HepG2 (cell line): ENCODE results near the gene CAPN11. TPM values are rescaled to one million over a fixed set of nuclear protein-coding genes. Genes with fewer than 3 reads are reported as not detected.

Experiments
- ATAC-seq: fragments of 200-7000 bp; cut with Tn5 transposase; 3 replicates; pipeline ENCODE4 v1.9.1; 2020; ENCODE audit warnings: mild to moderate bottlenecking, moderate library complexity
- BruUV-seq: library from RNA; stranded (reverse); fragments of 400-500 nt; replicated peaks from 2 replicates; lab custom pipeline; 2021; lab: Mats Ljungman, UMichigan
- CTCF ChIA-PET: fragments of 300-600 bp; formaldehyde crosslinking; extraction: SDS; loops from one replicate; lab custom pipeline; 2021; ENCODE audit warnings: low total read pairs, inconsistent platforms, low intra/inter-chr PET ratio; lab: Yijun Ruan, JAX
- POLR2A ChIA-PET: fragments of 350-600 bp; sonication (Branson Sonifier 250); formaldehyde crosslinking; loops from one replicate; lab custom pipeline; 2020; ENCODE audit warnings: antibody characterized with exemption, inconsistent platforms; lab: Yijun Ruan, JAX
- DNase-seq: peaks from one replicate; pipeline ENCODE4 v3.0.0-alpha.2; 2015; ENCODE audit warnings: low spot score
- FAIRE-seq: peaks from 3 replicates; lab custom pipeline; 2011; peaks lifted over from hg19 to GRCh38; lab: Jason Lieb, UNC
- H2AFZ ChIP-seq: one replicate; pipeline ENCODE4 v1.6.1; 2011; ENCODE audit warnings: low read length, inconsistent platforms
- H3K27ac ChIP-seq: fragments of 300-600 bp; 3 replicates; pipeline ENCODE4 v1.8.0; 2011; ENCODE audit warnings: mixed run types, mild to moderate bottlenecking, mixed read lengths, low read length, inconsistent platforms; ENCODE audit not compliant: insufficient read depth; ENCODE audit errors: extremely low read length
- H3K27me3 ChIP-seq, 2 experiments: fragments of 200-600 bp in 1 of 2; 2 replicates in 1 of 2; 3 replicates in 1 of 2; pipeline versions ENCODE4 v1.6.0 to v1.8.0; 2011; ENCODE audit warnings: low read length in 2 of 2, mild to moderate bottlenecking in 2 of 2, moderate library complexity in 2 of 2, inconsistent platforms in 1 of 2; ENCODE audit not compliant: insufficient read depth in 2 of 2, control insufficient read depth in 1 of 2
- H3K36me3 ChIP-seq, 2 experiments: fragments of 200-600 bp in 1 of 2; replicated peaks in 1 of 2; 2 replicates in 1 of 2; 3 replicates in 1 of 2; pipeline versions ENCODE4 v1.5.1 to v1.8.0; 2011; ENCODE audit warnings: low read length in 2 of 2, inconsistent platforms in 1 of 2; ENCODE audit not compliant: insufficient read depth in 2 of 2, control insufficient read depth in 1 of 2
- H3K4me1 ChIP-seq: 2 replicates; pipeline ENCODE4 v1.5.1; 2012; ENCODE audit warnings: low read length, inconsistent platforms; ENCODE audit not compliant: insufficient read depth
- H3K4me2 ChIP-seq: 2 replicates; pipeline ENCODE4 v1.6.0; 2011; ENCODE audit warnings: low read depth, low read length, inconsistent platforms
- H3K4me3 ChIP-seq, 3 experiments: fragments of 200-600 bp in 1 of 3; sonication (generic), shearing (Covaris generic) in 1 of 3; replicated peaks in 1 of 3; 2 replicates each; pipeline ENCODE4 v1.5.1; 2011 to 2016; ENCODE audit warnings: low read length in 3 of 3, inconsistent platforms in 2 of 3, low read depth in 2 of 3, mild to moderate bottlenecking in 2 of 3, control low read depth in 1 of 3, mixed read lengths in 1 of 3; ENCODE audit not compliant: insufficient read depth in 1 of 3
- H3K79me2 ChIP-seq: one replicate; pipeline ENCODE4 v1.6.1; 2011; ENCODE audit warnings: low read length, inconsistent platforms; ENCODE audit not compliant: insufficient read depth
- H3K9ac ChIP-seq: 2 replicates; pipeline ENCODE4 v1.6.0; 2011; ENCODE audit warnings: mild to moderate bottlenecking, low read depth, low read length, inconsistent platforms; ENCODE audit not compliant: insufficient read depth
- H3K9me3 ChIP-seq: 2 replicates; pipeline ENCODE4 v1.5.1; 2012; ENCODE audit warnings: mild to moderate bottlenecking, low read length
- H4K20me1 ChIP-seq: 2 replicates; pipeline ENCODE4 v1.6.0; 2011; ENCODE audit warnings: inconsistent platforms, mild to moderate bottlenecking, low read length, moderate library complexity; ENCODE audit not compliant: insufficient read depth
- CBX2 ChIP-seq, 2 experiments: fragments of 200-600 bp in 1 of 2; sonication (generic); formaldehyde crosslinking in 1 of 2; IDR thresholded peaks; 2 replicates each; pipeline versions ENCODE4 v1.7.0 to v1.8.1; 2018 to 2022; ENCODE audit warnings: low read depth in 2 of 2, low read length in 1 of 2, mild to moderate bottlenecking in 1 of 2, missing genetic modification reagents in 1 of 2
- E2F2 ChIP-seq: sonication (generic); formaldehyde crosslinking; IDR thresholded peaks from 2 replicates; pipeline ENCODE4 v1.4.0; 2020; ENCODE audit warnings: missing genetic modification reagents, borderline replicate concordance
- E2F5 ChIP-seq: sonication (generic); formaldehyde crosslinking; conservative IDR thresholded peaks from 2 replicates; pipeline ENCODE4 v1.4.0; 2020; ENCODE audit warnings: missing genetic modification reagents
- GTF2F1 ChIP-seq: fragments of 150-350 bp; IDR thresholded peaks from 2 replicates; pipeline ENCODE4 v1.6.1; 2014; ENCODE audit warnings: low read length
- GTF3A ChIP-seq: sonication (generic); formaldehyde crosslinking; conservative IDR thresholded peaks from 2 replicates; pipeline ENCODE4 v1.4.0; 2020; ENCODE audit warnings: mild to moderate bottlenecking, missing genetic modification reagents
- HDAC2 ChIP-seq: sonication (generic); formaldehyde crosslinking; IDR thresholded peaks from 2 replicates; pipeline ENCODE4 v1.4.0; 2020; ENCODE audit warnings: missing genetic modification reagents
- HMGXB4 ChIP-seq, 2 experiments: sonication (generic) in 1 of 2; formaldehyde crosslinking in 1 of 2; IDR thresholded peaks; 2 replicates each; pipeline versions ENCODE4 v1.4.0 to v1.6.1; 2018 to 2020; ENCODE audit warnings: missing genetic modification reagents in 2 of 2, borderline replicate concordance in 1 of 2, low read depth in 1 of 2, mild to moderate bottlenecking in 1 of 2, missing biosample characterization in 1 of 2
- IRF9 ChIP-seq: sonication (generic); formaldehyde crosslinking; IDR thresholded peaks from 2 replicates; pipeline ENCODE4 v1.8.0; 2022; ENCODE audit warnings: missing genetic modification reagents, mild to moderate bottlenecking, borderline replicate concordance
- JUND ChIP-seq: sonication (generic); formaldehyde crosslinking; IDR thresholded peaks from 2 replicates; pipeline ENCODE4 v1.8.0; 2022; ENCODE audit warnings: mild to moderate bottlenecking, missing genetic modification reagents
- MLLT10 ChIP-seq: sonication (generic); formaldehyde crosslinking; IDR thresholded peaks from 2 replicates; pipeline ENCODE4 v1.4.0; 2020; ENCODE audit warnings: missing genetic modification reagents
- ZBTB49 ChIP-seq: sonication (generic); formaldehyde crosslinking; IDR thresholded peaks from 2 replicates; pipeline ENCODE4 v1.4.0; 2020; ENCODE audit warnings: missing genetic modification reagents, borderline replicate concordance
- ZNF224 ChIP-seq: sonication (generic); formaldehyde crosslinking; IDR thresholded peaks from 2 replicates; pipeline ENCODE4 v1.5.0; 2020; ENCODE audit warnings: mild to moderate bottlenecking, missing genetic modification reagents
- WGBS: methylation state at CpG from one replicate; pipeline ENCODE4 v1.1.6; 2017; ENCODE audit warnings: low lambda C conversion rate; 5-methylcytosine and 5-hydroxymethylcytosine counted together
- in situ Hi-C: cut with HindIII; loops from 2 replicates; pipeline ENCODE4 v1.10.0; 2017; ENCODE audit warnings: low pct_unique_long_range_greater_than_20kb; ENCODE audit not compliant: extremely low pct_ligation_motif_present
- intact Hi-C: fragments of 100-400 bp; cut with micrococcal nuclease; formaldehyde crosslinking; loops from one replicate; pipeline ENCODE4 v1.10.0; 2022; ENCODE audit not compliant: unreplicated experiment
- polyA plus RNA-seq, 8 experiments: library from polyadenylated mRNA; depleted of rRNA in 3 of 8; stranded (reverse) in 7 of 8; unstranded in 1 of 8; fragments of >200 nt; fragmentation: Illumina TruSeq in 4 of 8; extraction: Trizol in 4 of 8; gene quantifications; 2 replicates each; pipeline versions ENCODE4 v1.2.1 to v1.2.3, GENCODE V29; 2011 to 2016; ENCODE audit warnings: low read depth in 4 of 8, missing spikeins in 1 of 8, mixed read lengths in 1 of 8; ENCODE audit not compliant: insufficient read depth in 1 of 8
- total RNA-seq, 5 experiments: library from RNA; depleted of rRNA; stranded (reverse); fragments of >200 nt; fragmentation: Illumina TruSeq; extraction: Trizol; gene quantifications; 2 replicates each; pipeline ENCODE4 v1.2.3, GENCODE V29; 2016; ENCODE audit warnings: low read depth in 1 of 5

Gene CAPN11
- total and polyA plus RNA-seq, 2 of the 13 experiments (the other 11 are each of a cell fraction or from before 2014, with no cell fraction given), result 0.07 to 0.11 TPM

- WGBS, result 14% methylated on average over 12 of the region's 18 CpGs
- peak overlapping the region; percentile 19 for H3K27ac ChIP-seq
- H3K4me3 ChIP-seq, result peak overlapping the region; percentile 54 to 76 (median 56)
- H3K9me3 ChIP-seq, result no peaks in the 10 kb centered on the region
- 0 out of 5 replicates have a peak, but pooled peaks cover 0 to 1% of the 10 kb centered on the region in 2 experiments for H3K27me3 ChIP-seq
- intact Hi-C loops, result no loop called here
- DNase-seq, result no peak
- BruUV-seq, result TSS peak; percentile 52
- peak; percentile 71 for FAIRE-seq
- no peak overlapping the region for H2AFZ ChIP-seq
- peak; percentile 15 for ATAC-seq
- peaks cover 1 to 3% of the 10 kb centered on the region in 2 experiments; a peak in 3 of 5 replicates for H3K36me3 ChIP-seq
- peaks cover 80% of the 10 kb centered on the region for H3K4me1 ChIP-seq
- CTCF ChIA-PET, result interaction anchor here (1.1 kb wide), 1 partner anchor 72 kb away, joined by 3 read pairs; no protein-coding TSS in a partner anchor
- POLR2A ChIA-PET, result interaction anchor here (0.7 to 4.4 kb wide), 15 partner anchors 11 to 454 kb away, joined by 3 to 61 read pairs (median 4); partner anchors contain the start of genes HSP90AB1, SLC35B2 and VEGFA
- H4K20me1 ChIP-seq, result no peaks in the 10 kb centered on the region
- in situ Hi-C loops, result loop anchor here (5.0 kb wide), 1 partner anchor 52 kb away; no protein-coding TSS in a partner anchor
- peak overlapping the region; percentile 10; the same call in 1 of the 2 replicates for H3K9ac ChIP-seq
- peak overlapping the region; percentile 99 for H3K4me2 ChIP-seq
- H3K79me2 ChIP-seq, result peaks cover 17% of the 10 kb centered on the region
- TF ChIP-seq CBX2 (IDR thresholded peaks at IDR 0.05; ENCODE audit: low read depth, low read length) (no peak), CBX2 (CRISPR knock-in tag; IDR thresholded peaks at IDR 0.05; ENCODE audit: low read depth) (no peak), HDAC2 (CRISPR knock-in tag) (0 out of 2 replicates have a peak, but pooled peaks have one; percentile 12), E2F5 (CRISPR knock-in tag) (no peak), ZBTB49 (CRISPR knock-in tag) (no peak), GTF2F1 (no peak), ZNF224 (CRISPR knock-in tag) (0 out of 2 replicates have a peak, but pooled peaks have one; percentile 54), MLLT10 (CRISPR knock-in tag) (no peak), E2F2 (CRISPR knock-in tag) (0 out of 2 replicates have a peak, but pooled peaks have one; percentile 15), GTF3A (no peak), IRF9 (CRISPR knock-in tag) (0 out of 2 replicates have a peak, but pooled peaks have one; percentile 3), HMGXB4 (CRISPR knock-in tag; IDR thresholded peaks at IDR 0.05; ENCODE audit: borderline replicate concordance in 1 of 2, low read depth in 1 of 2) (0 out of 4 replicates have a peak, but pooled peaks of 1 of the 2 experiments have one; percentile 2), JUND (CRISPR knock-in tag) (no peak)
Measured at GRCh38 chr6:44224029-44224964, 65.7 kb downstream of the CAPN11 start.
